Fibroblast of skin of left quadriceps (primary cell): ENCODE data around the gene LRRC4C.
A peak's percentile ranks its signal among the peaks of the same experiment; 100 is the strongest.
"Not testable (repeated sequence)": the region's sequence is repeated elsewhere in the genome, so short reads cannot be mapped to it uniquely, and the experiment has no call there.

Experiments
- DNase-seq, 2 experiments: peaks; one replicate each; pipeline ENCODE4 v3.0.0-alpha.2; 2013; ENCODE audit warnings: low read depth in 2 of 2

Gene LRRC4C

GRCh38 chr11:40689823-40690222, 769.6 kb downstream of the LRRC4C start:
- DNase-seq, result no peak

- no peak for DNase-seq
These were observed 771.1 kb downstream of the LRRC4C start for GRCh38 chr11:40688369-40688768.

GRCh38 chr11:40686765-40687164, 772.7 kb downstream of the LRRC4C start:
- DNase-seq, result no peak

GRCh38 chr11:40683010-40683409, 776.4 kb downstream of the LRRC4C start:
- no peak for DNase-seq

- DNase-seq, result no peak
These were observed 780.2 kb downstream of the LRRC4C start for GRCh38 chr11:40679276-40679675.

- DNase-seq, result no peak
These were observed 812.2 kb downstream of the LRRC4C start for GRCh38 chr11:40647295-40647694.

- no peak for DNase-seq
These were observed 817.2 kb downstream of the LRRC4C start for GRCh38 chr11:40642284-40642683.

GRCh38 chr11:40619654-40620053, 839.8 kb downstream of the LRRC4C start:
- DNase-seq, result no peak

- DNase-seq, result no peak
These were observed 852.7 kb downstream of the LRRC4C start for GRCh38 chr11:40606800-40607199.

GRCh38 chr11:40602866-40603552, 856.4 kb downstream of the LRRC4C start:
- no peak for DNase-seq

GRCh38 chr11:40597546-40598113, 861.8 kb downstream of the LRRC4C start:
- DNase-seq, result no peak

GRCh38 chr11:40573254-40573891, 886.1 kb downstream of the LRRC4C start:
- DNase-seq, result no peak

GRCh38 chr11:40569947-40570531, 889.4 kb downstream of the LRRC4C start:
- no peak for DNase-seq

- no peak for DNase-seq
These were observed 892.1 kb downstream of the LRRC4C start for GRCh38 chr11:40567392-40567791.

GRCh38 chr11:40544162-40544561, 915.3 kb downstream of the LRRC4C start:
- no peak for DNase-seq

GRCh38 chr11:40542821-40543220, 916.6 kb downstream of the LRRC4C start:
- DNase-seq, result no peak

- DNase-seq, result no peak
These were observed 921.7 kb downstream of the LRRC4C start for GRCh38 chr11:40537734-40538133.

GRCh38 chr11:40522080-40522479, 937.4 kb downstream of the LRRC4C start:
- DNase-seq, result not testable (repeated sequence)

GRCh38 chr11:40517122-40517521, 942.3 kb downstream of the LRRC4C start:
- DNase-seq, result no peak

- peak; percentile 18 to 25 for DNase-seq
These were observed 945.3 kb downstream of the LRRC4C start for GRCh38 chr11:40514124-40514523.

GRCh38 chr11:40513281-40513680, 946.2 kb downstream of the LRRC4C start:
- DNase-seq, result no peak

- no peak for DNase-seq
These were observed 951.1 kb downstream of the LRRC4C start for GRCh38 chr11:40508303-40508702.

GRCh38 chr11:40506226-40506625, 953.2 kb downstream of the LRRC4C start:
- DNase-seq, result no peak
